Endodermal cell (in vitro differentiated cells): ENCODE results near the gene ANKK1. TPM values are rescaled to one million over a fixed set of nuclear protein-coding genes. Genes with fewer than 3 reads are reported as not detected.

Source experiments
- DNase-seq: peaks from one replicate; pipeline ENCODE4 v3.0.0-alpha.2; 2017
- H3K27ac ChIP-seq: 2 replicates; pipeline ENCODE4 v1.5.1; 2013; ENCODE audit warnings: mild to moderate bottlenecking, low read depth, low read length, moderate library complexity
- H3K27me3 ChIP-seq: 2 replicates; pipeline ENCODE4 v1.6.1; 2013; ENCODE audit warnings: mild to moderate bottlenecking, low read length, moderate library complexity; ENCODE audit not compliant: insufficient read depth, control insufficient read depth, poor library complexity, severe bottlenecking
- H3K36me3 ChIP-seq: 2 replicates; pipeline ENCODE4 v1.7.0; 2013; ENCODE audit warnings: mild to moderate bottlenecking, low read length, moderate library complexity; ENCODE audit not compliant: control insufficient read depth, insufficient read depth
- H3K4me1 ChIP-seq: one replicate; pipeline ENCODE4 v1.7.0; 2013; ENCODE audit warnings: low read length; ENCODE audit not compliant: control insufficient read depth, insufficient read depth
- H3K4me3 ChIP-seq: 2 replicates; pipeline ENCODE4 v1.5.1; 2013; ENCODE audit warnings: mild to moderate bottlenecking, low read length, moderate library complexity
- H3K9ac ChIP-seq: 2 replicates; pipeline ENCODE4 v1.6.1; 2013; ENCODE audit warnings: mild to moderate bottlenecking, low read length, moderate library complexity; ENCODE audit not compliant: poor library complexity, severe bottlenecking; ENCODE audit errors: extremely low read depth
- H3K9me3 ChIP-seq: 2 replicates; pipeline ENCODE4 v1.6.1; 2013; ENCODE audit warnings: mild to moderate bottlenecking, low read length, moderate library complexity; ENCODE audit not compliant: control insufficient read depth
- H3K27ac Mint-ChIP-seq: 2 replicates; pipeline ENCODE4 v1.8.0; 2020; ENCODE audit warnings: mixed read lengths
- H3K27me3 Mint-ChIP-seq: 2 replicates; pipeline ENCODE4 v1.8.0; 2021; ENCODE audit warnings: mild to moderate bottlenecking, mixed read lengths; ENCODE audit not compliant: insufficient read depth
- H3K36me3 Mint-ChIP-seq: 2 replicates; pipeline ENCODE4 v1.8.0; 2020; ENCODE audit warnings: low read depth, mixed read lengths
- H3K4me1 Mint-ChIP-seq: 2 replicates; pipeline ENCODE4 v1.8.0; 2020; ENCODE audit warnings: mixed read lengths
- H3K4me3 Mint-ChIP-seq: 2 replicates; pipeline ENCODE4 v1.8.0; 2020; ENCODE audit warnings: mild to moderate bottlenecking, moderate library complexity, mixed read lengths
- H3K9me3 Mint-ChIP-seq: 2 replicates; pipeline ENCODE4 v1.8.0; 2020; ENCODE audit warnings: mild to moderate bottlenecking, mixed read lengths
- WGBS, 2 experiments: methylation state at CpG; one replicate each; pipeline versions ENCODE4 v1.1.5 to v1.1.7; 2013; ENCODE audit warnings: missing lambda C conversion rate in 2 of 2, mixed read lengths in 1 of 2; ENCODE audit not compliant: insufficient coverage in 1 of 2, insufficient read length in 1 of 2; 5-methylcytosine and 5-hydroxymethylcytosine counted together
- total RNA-seq, 2 donors: library from RNA; stranded (reverse); fragmentation: NEBNext Ultra II Directional in 1 of 2; extraction: Animal tissue kit (Norgen Biotek cat#: 25700) in 1 of 2; gene quantifications; 2 replicates in 1 of 2; 3 replicates in 1 of 2; pipeline ENCODE4 v1.2.1, GENCODE V29; 2021
- TF ChIP-seq, protein P1 (sequence below): fragments of 200-600 bp; sonication (generic); conservative IDR thresholded peaks from 2 replicates; pipeline ENCODE4 v1.5.0; 2021; ENCODE audit warnings: antibody characterized with exemption, mild to moderate bottlenecking

Gene ANKK1
- total RNA-seq, 2 donors from 2014 or later, result not detected

DNA sequence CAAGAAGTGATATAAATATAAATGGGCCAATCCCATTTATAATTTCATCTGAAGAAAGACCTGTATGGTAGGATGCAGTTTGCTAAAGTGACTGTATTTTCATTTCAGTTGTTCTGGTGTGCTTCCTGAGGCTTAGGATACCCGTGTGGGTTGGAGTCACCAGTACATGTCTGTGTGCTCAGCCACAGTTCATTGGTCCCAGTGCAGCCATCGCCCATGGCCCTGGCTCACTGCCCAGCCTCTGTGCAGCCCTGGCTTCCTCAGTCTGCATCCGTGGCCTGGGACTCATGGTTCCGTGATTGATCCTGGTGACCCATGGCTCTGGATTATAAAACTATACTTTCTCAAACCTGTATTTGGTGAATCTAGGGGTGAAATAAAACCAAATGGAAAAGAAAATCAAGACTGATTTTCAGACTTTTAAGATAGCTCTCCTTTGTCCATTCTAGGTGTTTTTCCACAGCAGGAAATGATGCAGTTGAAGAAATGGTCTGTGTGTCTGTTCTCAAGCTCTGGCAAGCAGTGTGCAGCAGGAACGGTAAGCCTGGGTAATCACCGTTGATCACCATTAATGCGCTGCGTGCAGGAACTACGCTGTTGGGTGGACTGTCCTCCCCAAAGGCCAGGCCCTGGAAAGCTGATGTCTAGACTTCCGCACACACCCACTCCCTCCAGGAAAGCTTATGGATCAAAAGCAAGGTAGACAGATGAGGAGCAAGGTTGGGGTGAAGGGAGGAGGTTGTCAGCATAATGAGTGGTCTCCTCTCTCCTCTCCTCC, 46.0 kb upstream of the ANKK1 start:
- 87 to 95% methylated on average over 7 to 10 of the region's 10 CpGs for WGBS, 2 experiments
- no peaks in the 10 kb centered on the region for H3K9me3 ChIP-seq

DNA sequence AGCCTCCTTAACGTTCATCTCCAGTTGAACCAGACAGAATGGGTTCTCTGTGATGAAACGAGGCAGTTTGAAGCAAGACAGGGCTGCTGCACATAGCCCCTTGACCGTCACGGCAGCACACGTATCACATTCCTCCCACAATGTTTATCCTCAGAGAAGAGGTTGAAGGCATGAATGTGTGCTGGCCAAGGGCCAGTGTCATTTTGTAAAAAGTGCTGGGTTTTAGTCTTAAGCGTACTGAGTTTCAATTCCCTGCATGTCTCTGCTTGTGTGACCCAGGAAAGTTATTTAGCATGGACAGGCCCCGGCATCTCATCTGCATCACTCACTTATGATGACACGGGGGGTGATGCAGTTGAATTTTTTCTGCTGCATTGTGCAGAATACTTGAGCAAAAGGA, 41.6 kb upstream of the ANKK1 start:
- Histone ChIP-seq H3K9me3 (no peaks in the 10 kb centered on the region), H3K4me1 (peaks cover under 1% of the 10 kb centered on the region), H3K36me3 (peaks cover 7% of the 10 kb centered on the region), H3K9ac (no peak overlapping the region), H3K27ac (no peak overlapping the region), H3K4me3 (no peak overlapping the region), H3K27me3 (no peaks in the 10 kb centered on the region)
- H3K4me3 Mint-ChIP-seq, result no peak overlapping the region
- H3K36me3 Mint-ChIP-seq, result peaks cover 13% of the 10 kb centered on the region
- 94 to 95% methylated on average over 8 of the region's 8 CpGs for WGBS, 2 experiments
- H3K9me3 Mint-ChIP-seq, result no peaks in the 10 kb centered on the region
- no peaks in the 10 kb centered on the region for H3K27me3 Mint-ChIP-seq
- TF ChIP-seq, protein P1, sequence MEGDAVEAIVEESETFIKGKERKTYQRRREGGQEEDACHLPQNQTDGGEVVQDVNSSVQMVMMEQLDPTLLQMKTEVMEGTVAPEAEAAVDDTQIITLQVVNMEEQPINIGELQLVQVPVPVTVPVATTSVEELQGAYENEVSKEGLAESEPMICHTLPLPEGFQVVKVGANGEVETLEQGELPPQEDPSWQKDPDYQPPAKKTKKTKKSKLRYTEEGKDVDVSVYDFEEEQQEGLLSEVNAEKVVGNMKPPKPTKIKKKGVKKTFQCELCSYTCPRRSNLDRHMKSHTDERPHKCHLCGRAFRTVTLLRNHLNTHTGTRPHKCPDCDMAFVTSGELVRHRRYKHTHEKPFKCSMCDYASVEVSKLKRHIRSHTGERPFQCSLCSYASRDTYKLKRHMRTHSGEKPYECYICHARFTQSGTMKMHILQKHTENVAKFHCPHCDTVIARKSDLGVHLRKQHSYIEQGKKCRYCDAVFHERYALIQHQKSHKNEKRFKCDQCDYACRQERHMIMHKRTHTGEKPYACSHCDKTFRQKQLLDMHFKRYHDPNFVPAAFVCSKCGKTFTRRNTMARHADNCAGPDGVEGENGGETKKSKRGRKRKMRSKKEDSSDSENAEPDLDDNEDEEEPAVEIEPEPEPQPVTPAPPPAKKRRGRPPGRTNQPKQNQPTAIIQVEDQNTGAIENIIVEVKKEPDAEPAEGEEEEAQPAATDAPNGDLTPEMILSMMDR, result no peak
- DNase-seq, result no peak
- H3K4me1 Mint-ChIP-seq, result peaks cover 8% of the 10 kb centered on the region
- no peak overlapping the region for H3K27ac Mint-ChIP-seq

More for the DNA sequence above, 46.0 kb upstream of the ANKK1 start:
- Mint-ChIP-seq H3K4me3 (no peak overlapping the region), H3K27me3 (no peaks in the 10 kb centered on the region), H3K27ac (no peak overlapping the region), H3K9me3 (peaks cover under 1% of the 10 kb centered on the region), H3K36me3 (peaks cover 29% of the 10 kb centered on the region), H3K4me1 (peaks cover 7% of the 10 kb centered on the region)
- no peak for DNase-seq
- H3K4me3 ChIP-seq, result no peak overlapping the region
- no peaks in the 10 kb centered on the region for H3K4me1 ChIP-seq
- TF ChIP-seq, protein P1, result no peak
- H3K27ac ChIP-seq, result no peak overlapping the region
- no peaks in the 10 kb centered on the region for H3K27me3 ChIP-seq
- H3K9ac ChIP-seq, result no peak overlapping the region
- peaks cover 17% of the 10 kb centered on the region for H3K36me3 ChIP-seq

DNA sequence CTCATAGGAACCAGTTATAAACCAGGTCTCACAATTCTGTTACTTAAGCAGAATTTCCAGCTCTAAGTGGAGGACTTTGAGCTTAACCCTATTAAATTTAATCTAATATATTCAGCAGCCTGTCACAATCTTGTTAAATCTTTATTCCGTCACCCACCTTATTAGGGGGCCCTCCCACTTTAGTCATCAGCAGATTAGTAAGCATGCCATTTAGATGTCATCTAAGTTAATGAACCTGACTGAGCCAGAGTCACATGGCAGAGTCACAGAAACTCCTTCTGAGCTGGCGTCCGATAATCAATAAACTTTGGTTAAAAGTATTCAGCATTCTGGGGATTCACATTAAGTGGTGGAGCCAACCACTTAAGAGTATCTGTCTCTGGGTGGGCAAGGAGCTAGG, 38.1 kb upstream of the ANKK1 start:
- H3K9me3 Mint-ChIP-seq, result no peaks in the 10 kb centered on the region
- Histone ChIP-seq H3K9ac (no peak overlapping the region), H3K36me3 (peaks cover 4% of the 10 kb centered on the region), H3K27ac (no peak overlapping the region), H3K4me3 (no peak overlapping the region), H3K4me1 (peaks cover 7% of the 10 kb centered on the region), H3K27me3 (no peaks in the 10 kb centered on the region), H3K9me3 (no peaks in the 10 kb centered on the region)
- 87 to 93% methylated on average over 2 to 3 of the region's 3 CpGs for WGBS, 2 experiments
- H3K36me3 Mint-ChIP-seq, result peaks cover 8% of the 10 kb centered on the region
- DNase-seq, result no peak
- H3K4me1 Mint-ChIP-seq, result peaks cover 14% of the 10 kb centered on the region
- peaks cover 5% of the 10 kb centered on the region for H3K27me3 Mint-ChIP-seq
- H3K27ac Mint-ChIP-seq, result no peak overlapping the region
- TF ChIP-seq, protein P1, result no peak
- H3K4me3 Mint-ChIP-seq, result no peak overlapping the region
